Neuronal stem cell (in vitro differentiated cells): ENCODE data around the gene CCR4. TPM values are rescaled to one million over a fixed set of nuclear protein-coding genes. Genes with fewer than 3 reads are reported as not detected.
"Not testable (repeated sequence)": the region's sequence is repeated elsewhere in the genome, so short reads cannot be mapped to it uniquely, and the experiment has no call there.

Source experiments
- DNase-seq: peaks from one replicate; pipeline ENCODE4 v3.0.0-alpha.2; 2013; ENCODE audit warnings: low spot score
- H2AFZ ChIP-seq: one replicate; pipeline ENCODE4 v1.6.1; 2013; ENCODE audit warnings: mild to moderate bottlenecking, low read length, inconsistent platforms
- H2AK5ac ChIP-seq: 2 replicates; pipeline ENCODE4 v1.6.1; 2013; ENCODE audit warnings: low read depth, mild to moderate bottlenecking, inconsistent platforms, low read length, moderate library complexity, mixed read lengths
- H2BK120ac ChIP-seq: 2 replicates; pipeline ENCODE4 v1.6.1; 2013; ENCODE audit warnings: low read depth, mild to moderate bottlenecking, inconsistent platforms, low read length, moderate library complexity, mixed read lengths
- H2BK12ac ChIP-seq: one replicate; pipeline ENCODE4 v1.6.1; 2013; ENCODE audit warnings: low read length, inconsistent platforms
- H2BK15ac ChIP-seq: 2 replicates; pipeline ENCODE4 v1.6.1; 2013; ENCODE audit warnings: mild to moderate bottlenecking, low read length, inconsistent platforms, mixed read lengths
- H2BK5ac ChIP-seq: one replicate; pipeline ENCODE4 v1.6.1; 2013; ENCODE audit warnings: inconsistent platforms, mild to moderate bottlenecking, low read length, moderate library complexity
- H3K14ac ChIP-seq: one replicate; pipeline ENCODE4 v1.6.1; 2013; ENCODE audit warnings: low read length, inconsistent platforms
- H3K18ac ChIP-seq: 2 replicates; pipeline ENCODE4 v1.6.1; 2013; ENCODE audit warnings: low read length, inconsistent platforms
- H3K23ac ChIP-seq: 2 replicates; pipeline ENCODE4 v1.6.1; 2013; ENCODE audit warnings: low read depth, mild to moderate bottlenecking, mixed read lengths, low read length, inconsistent platforms; ENCODE audit not compliant: poor library complexity
- H3K27ac ChIP-seq: replicated peaks from 3 replicates; pipeline ENCODE4 v1.5.1; 2013; ENCODE audit warnings: low read length, inconsistent platforms
- H3K27me3 ChIP-seq, 3 experiments: 2 replicates each; pipeline ENCODE4 v1.6.1; 2013; ENCODE audit warnings: low read length in 3 of 3, mild to moderate bottlenecking in 2 of 3, inconsistent platforms in 1 of 3, low read depth in 1 of 3, mixed read lengths in 1 of 3, moderate library complexity in 1 of 3; ENCODE audit not compliant: control insufficient read depth in 3 of 3, insufficient read depth in 3 of 3
- H3K36me3 ChIP-seq, 2 donors: replicated peaks in 1 of 2; 2 replicates each; pipeline ENCODE4 v1.6.1; 2013; ENCODE audit warnings: low read length in 2 of 2; ENCODE audit not compliant: control insufficient read depth in 2 of 2, insufficient read depth in 2 of 2
- H3K4ac ChIP-seq: 2 replicates; pipeline ENCODE4 v1.6.1; 2013; ENCODE audit warnings: inconsistent platforms, mild to moderate bottlenecking, low read length, moderate library complexity
- H3K4me1 ChIP-seq, 2 donors: 1 replicate in 1 of 2; 2 replicates in 1 of 2; pipeline ENCODE4 v1.6.1; 2013; ENCODE audit warnings: low read length in 2 of 2, low read depth in 1 of 2; ENCODE audit not compliant: control insufficient read depth in 2 of 2, insufficient read depth in 1 of 2
- H3K4me2 ChIP-seq: one replicate; pipeline ENCODE4 v1.6.1; 2013; ENCODE audit warnings: mild to moderate bottlenecking, low read length, inconsistent platforms; ENCODE audit not compliant: insufficient read depth, poor library complexity, severe bottlenecking
- H3K4me3 ChIP-seq, 2 donors: 2 replicates each; pipeline ENCODE4 v1.5.1; 2013; ENCODE audit warnings: low read length in 2 of 2, mild to moderate bottlenecking in 2 of 2, inconsistent platforms in 1 of 2, moderate library complexity in 1 of 2
- H3K79me1 ChIP-seq: one replicate; pipeline ENCODE4 v1.6.1; 2013; ENCODE audit warnings: low read depth, mild to moderate bottlenecking, inconsistent platforms, low read length, moderate library complexity
- H3K9ac ChIP-seq: one replicate; pipeline ENCODE4 v1.6.1; 2013; ENCODE audit warnings: mild to moderate bottlenecking, low read depth, low read length, inconsistent platforms; ENCODE audit not compliant: poor library complexity
- H3K9me3 ChIP-seq, 2 donors: replicated peaks in 1 of 2; 2 replicates each; pipeline versions ENCODE3 to v1.6.1; 2013; ENCODE audit warnings: low read length in 2 of 2, mild to moderate bottlenecking in 2 of 2, inconsistent platforms in 1 of 2, low read depth in 1 of 2, mixed read lengths in 1 of 2, moderate library complexity in 1 of 2; ENCODE audit not compliant: control insufficient read depth in 2 of 2, insufficient read depth in 1 of 2
- H4K8ac ChIP-seq: one replicate; pipeline ENCODE4 v1.6.1; 2013; ENCODE audit warnings: low read depth, mild to moderate bottlenecking, inconsistent platforms, low read length, moderate library complexity
- H4K91ac ChIP-seq: one replicate; pipeline ENCODE4 v1.6.1; 2013; ENCODE audit warnings: low read length, low read depth, mild to moderate bottlenecking, inconsistent platforms; ENCODE audit not compliant: poor library complexity
- WGBS, 2 donors: extraction: QIAGEN DNeasy Blood & Tissue Kit; methylation state at CpG; one replicate each; pipeline ENCODE4 v1.1.7; 2013; ENCODE audit warnings: missing lambda C conversion rate in 2 of 2, mixed read lengths in 1 of 2; ENCODE audit not compliant: insufficient read length in 2 of 2, insufficient replicate concordance in 1 of 2; ENCODE audit errors: extremely low coverage in 2 of 2; 5-methylcytosine and 5-hydroxymethylcytosine counted together
- polyA plus RNA-seq, 2 experiments: library from polyadenylated mRNA; stranded (reverse); fragments of 200-250 nt; gene quantifications; one replicate each; pipeline ENCODE4 v1.2.3, GENCODE V29; 2013

CCR4 gene
- 0.01 TPM for polyA plus RNA-seq (2013, experiment 1 of 2)
- polyA plus RNA-seq (2013, experiment 2 of 2) = 0.04 TPM

- no peak within 1 kb of the TSS for H3K4me2 ChIP-seq
- H3K4me3 ChIP-seq = no peak within 1 kb of the TSS
- no peak within 1 kb of the TSS for H3K27ac ChIP-seq
- no peak within 1 kb of the TSS for H4K91ac ChIP-seq
- peak within 1 kb of the TSS; percentile 35 for H3K18ac ChIP-seq
- H3K36me3 ChIP-seq = no peaks in the 10 kb centered on the region
- H2AK5ac ChIP-seq = no peak within 1 kb of the TSS
- H3K27me3 ChIP-seq = peaks cover 0 to 2% (median 0%) of the 10 kb centered on the region in 3 experiments
- H2BK12ac ChIP-seq = no peak within 1 kb of the TSS
- no peak within 1 kb of the TSS for H4K8ac ChIP-seq
- no peak within 1 kb of the TSS for H2BK120ac ChIP-seq
- H3K9ac ChIP-seq = no peak within 1 kb of the TSS
- no peaks in the 10 kb centered on the region for H3K9me3 ChIP-seq
- no peaks in the 10 kb centered on the region for H3K79me1 ChIP-seq
- H2BK15ac ChIP-seq = no peak within 1 kb of the TSS
- peaks cover 0 to 1% of the 10 kb centered on the region in 2 donors for H3K4me1 ChIP-seq
- no CpG with 5 or more reads among the region's 9 CpGs for WGBS, 2 donors
- H2BK5ac ChIP-seq = no peak within 1 kb of the TSS
- no peak within 1 kb of the TSS for H2AFZ ChIP-seq
- no peak within 1 kb of the TSS for H3K23ac ChIP-seq
- H3K14ac ChIP-seq = no peak within 1 kb of the TSS
- no peak within 1 kb of the TSS for H3K4ac ChIP-seq
- DNase-seq = no peak
These were observed at the start of gene CCR4 for GRCh38 chr3:32951410-32951811. Gene CCR4, plus strand, starts transcription at chr3:32951644. Its CDS starts 1,779 bp downstream, at chr3:32953423.

- not testable (repeated sequence) for H2BK12ac ChIP-seq, H3K4ac ChIP-seq, H3K18ac ChIP-seq, DNase-seq, H3K27ac ChIP-seq, H3K27me3 ChIP-seq, H3K4me3 ChIP-seq, H2AK5ac ChIP-seq, H4K8ac ChIP-seq, H3K4me1 ChIP-seq, H4K91ac ChIP-seq, H2AFZ ChIP-seq, H3K9ac ChIP-seq, H3K79me1 ChIP-seq, H3K9me3 ChIP-seq, H2BK15ac ChIP-seq, H2BK5ac ChIP-seq, H2BK120ac ChIP-seq, H3K14ac ChIP-seq, H3K23ac ChIP-seq
- Histone ChIP-seq H3K36me3 (peaks cover 3 to 25% of the 10 kb centered on the region in 2 donors), H3K4me2 (peak overlapping the region; percentile 2)
- no CpG with 5 or more reads among the region's 31 CpGs for WGBS, 2 donors
These were observed 48.5 kb upstream of the CCR4 start for GRCh38 chr3:32902887-32903371.

- peaks cover 2 to 15% of the 10 kb centered on the region in 2 donors for H3K36me3 ChIP-seq
- H3K4me1 ChIP-seq = peaks cover 0 to under 1% of the 10 kb centered on the region in 2 donors
- H2BK15ac ChIP-seq = no peak overlapping the region
- H3K4me2 ChIP-seq = no peak overlapping the region
- H3K4ac ChIP-seq = no peak overlapping the region
- no peak overlapping the region for H3K23ac ChIP-seq
- no peak overlapping the region for H2AFZ ChIP-seq
- no peak overlapping the region for H3K4me3 ChIP-seq
- H4K8ac ChIP-seq = no peak overlapping the region
- WGBS, 2 donors = no CpG with 5 or more reads among the region's 10 CpGs
- no peak overlapping the region for H3K18ac ChIP-seq
- H3K9me3 ChIP-seq = no peaks in the 10 kb centered on the region
- no peak overlapping the region for H2BK5ac ChIP-seq
- H4K91ac ChIP-seq = no peak overlapping the region
- H3K9ac ChIP-seq = no peak overlapping the region
- no peaks in the 10 kb centered on the region for H3K27me3 ChIP-seq
- no peak overlapping the region for H3K27ac ChIP-seq
- no peak overlapping the region for H3K14ac ChIP-seq
- DNase-seq = no peak
- no peaks in the 10 kb centered on the region for H3K79me1 ChIP-seq
- H2BK12ac ChIP-seq = no peak overlapping the region
- no peak overlapping the region for H2AK5ac ChIP-seq
- H2BK120ac ChIP-seq = no peak overlapping the region
These were observed 47.5 kb upstream of the CCR4 start for GRCh38 chr3:32903953-32904352.

GRCh38 chr3:32909999-32910398 is 41.4 kb upstream of the CCR4 start:
- Histone ChIP-seq H3K9ac (no peak overlapping the region), H3K14ac (no peak overlapping the region), H3K4me3 (no peak overlapping the region), H2AFZ (no peak overlapping the region), H3K79me1 (no peaks in the 10 kb centered on the region), H3K9me3 (no peaks in the 10 kb centered on the region), H3K4me2 (no peak overlapping the region), H2BK12ac (no peak overlapping the region), H4K91ac (no peak overlapping the region), H3K27ac (no peak overlapping the region), H2AK5ac (no peak overlapping the region), H3K4me1 (no peaks in the 10 kb centered on the region), H2BK120ac (no peak overlapping the region), H3K27me3 (no peaks in the 10 kb centered on the region), H3K36me3 (no peaks in the 10 kb centered on the region), H2BK5ac (no peak overlapping the region), H3K18ac (no peak overlapping the region), H2BK15ac (no peak overlapping the region), H3K4ac (no peak overlapping the region), H3K23ac (no peak overlapping the region), H4K8ac (no peak overlapping the region)
- DNase-seq = no peak
- WGBS, 2 donors = no CpG with 5 or more reads among the region's 3 CpGs
